ENCODE data around the gene GLTP.

Gene GLTP

GRCh38 chr12:109831365-109831764 lies 49.0 kb downstream of the GLTP start:
- no peak for DNase-seq (ENCODE audit: low read depth in 2 of 2)
- H3K4me3 ChIP-seq (replicated peaks in 1 of 2; ENCODE audit: low read depth in 2 of 2, low read length in 2 of 2), result no peak overlapping the region
- TF ChIP-seq, protein P1, sequence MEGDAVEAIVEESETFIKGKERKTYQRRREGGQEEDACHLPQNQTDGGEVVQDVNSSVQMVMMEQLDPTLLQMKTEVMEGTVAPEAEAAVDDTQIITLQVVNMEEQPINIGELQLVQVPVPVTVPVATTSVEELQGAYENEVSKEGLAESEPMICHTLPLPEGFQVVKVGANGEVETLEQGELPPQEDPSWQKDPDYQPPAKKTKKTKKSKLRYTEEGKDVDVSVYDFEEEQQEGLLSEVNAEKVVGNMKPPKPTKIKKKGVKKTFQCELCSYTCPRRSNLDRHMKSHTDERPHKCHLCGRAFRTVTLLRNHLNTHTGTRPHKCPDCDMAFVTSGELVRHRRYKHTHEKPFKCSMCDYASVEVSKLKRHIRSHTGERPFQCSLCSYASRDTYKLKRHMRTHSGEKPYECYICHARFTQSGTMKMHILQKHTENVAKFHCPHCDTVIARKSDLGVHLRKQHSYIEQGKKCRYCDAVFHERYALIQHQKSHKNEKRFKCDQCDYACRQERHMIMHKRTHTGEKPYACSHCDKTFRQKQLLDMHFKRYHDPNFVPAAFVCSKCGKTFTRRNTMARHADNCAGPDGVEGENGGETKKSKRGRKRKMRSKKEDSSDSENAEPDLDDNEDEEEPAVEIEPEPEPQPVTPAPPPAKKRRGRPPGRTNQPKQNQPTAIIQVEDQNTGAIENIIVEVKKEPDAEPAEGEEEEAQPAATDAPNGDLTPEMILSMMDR (IDR thresholded peaks at IDR 0.05; ENCODE audit: low read depth, low read length), result no peak

DNA sequence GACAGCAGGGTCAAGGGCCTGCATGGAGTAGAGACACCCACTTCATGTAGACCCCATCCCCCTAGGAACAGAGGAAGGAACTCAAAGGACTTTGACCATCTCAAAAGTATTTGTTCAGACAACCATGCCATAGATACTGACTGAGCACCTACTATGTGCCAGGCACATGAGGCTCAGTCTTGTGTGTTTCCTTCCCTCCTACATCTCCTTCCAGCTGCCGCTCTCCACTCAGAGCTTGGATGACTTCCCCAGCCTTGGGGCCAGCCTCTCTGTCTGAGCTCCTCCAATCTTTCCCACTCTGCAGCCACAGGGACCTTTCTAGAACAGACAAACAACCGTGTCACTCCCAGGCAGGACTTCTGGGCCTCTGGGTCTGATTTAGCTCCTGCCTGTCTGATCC lies 49.6 kb downstream of the GLTP start:
- TF ChIP-seq, protein P1 (IDR thresholded peaks at IDR 0.05; ENCODE audit: low read depth, low read length), result no peak
- no peak for DNase-seq (ENCODE audit: low read depth in 2 of 2)
- no peak overlapping the region for H3K4me3 ChIP-seq (replicated peaks in 1 of 2; ENCODE audit: low read depth in 2 of 2, low read length in 2 of 2)

GRCh38 chr12:109830267-109830666 lies 50.1 kb downstream of the GLTP start:
- no peak for DNase-seq (ENCODE audit: low read depth in 2 of 2)
- TF ChIP-seq, protein P1 (IDR thresholded peaks at IDR 0.05; ENCODE audit: low read depth, low read length), result no peak
- no peak overlapping the region for H3K4me3 ChIP-seq (replicated peaks in 1 of 2; ENCODE audit: low read depth in 2 of 2, low read length in 2 of 2)

GRCh38 chr12:109829667-109830066 lies 50.7 kb downstream of the GLTP start:
- no peak for DNase-seq (ENCODE audit: low read depth in 2 of 2)
- no peak overlapping the region for H3K4me3 ChIP-seq (replicated peaks in 1 of 2; ENCODE audit: low read depth in 2 of 2, low read length in 2 of 2)
- TF ChIP-seq, protein P1 (IDR thresholded peaks at IDR 0.05; ENCODE audit: low read depth, low read length), result no peak

- TF ChIP-seq, protein P1 (IDR thresholded peaks at IDR 0.05; ENCODE audit: low read depth, low read length), result no peak
- no peak for DNase-seq (ENCODE audit: low read depth in 2 of 2)
- no peak overlapping the region for H3K4me3 ChIP-seq (replicated peaks in 1 of 2; ENCODE audit: low read depth in 2 of 2, low read length in 2 of 2)
These were observed 51.4 kb downstream of the GLTP start for GRCh38 chr12:109828754-109829511.

DNA sequence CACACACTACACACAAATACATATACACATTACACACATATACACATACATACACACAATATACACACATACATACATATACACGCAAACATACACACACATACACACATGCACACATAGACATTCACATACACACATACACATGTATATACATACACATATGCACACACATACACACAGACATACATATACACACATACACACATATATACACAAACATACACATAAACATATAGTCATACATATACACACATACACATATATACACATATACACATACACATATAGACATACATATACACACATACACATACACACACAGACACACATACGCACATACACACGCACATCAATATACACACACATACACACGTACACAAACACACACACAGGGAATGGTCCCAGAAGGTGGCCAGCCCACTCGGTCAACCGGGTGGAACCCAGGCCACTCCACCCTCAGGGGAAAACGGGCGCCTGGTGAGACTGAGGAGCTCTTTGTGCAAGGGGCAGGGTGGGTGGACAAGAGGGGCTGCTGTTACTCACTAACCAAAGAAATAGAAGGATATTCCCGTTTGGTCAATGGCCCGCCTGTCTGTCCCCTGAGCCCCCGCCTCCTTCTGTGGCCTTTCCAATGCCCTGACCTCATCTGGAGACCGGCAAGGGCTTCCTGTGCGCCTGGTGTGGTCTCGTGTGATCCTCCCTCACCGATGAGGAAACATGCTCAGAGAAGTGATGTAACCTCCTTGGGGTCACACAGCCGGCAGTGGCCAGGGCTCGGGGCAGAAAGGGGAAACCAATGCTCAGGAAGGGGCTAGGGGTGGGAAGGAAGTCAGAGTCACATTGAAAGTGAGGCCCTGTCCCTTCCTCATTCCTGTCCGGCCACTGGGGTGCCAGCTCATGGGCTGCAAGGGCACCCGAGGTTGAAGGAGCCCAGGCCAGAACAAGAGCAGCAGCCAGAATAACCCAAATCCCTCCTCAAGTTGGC lies 52.5 kb downstream of the GLTP start:
- TF ChIP-seq, protein P1 (IDR thresholded peaks at IDR 0.05; ENCODE audit: low read depth, low read length), result no peak
- H3K4me3 ChIP-seq (replicated peaks in 1 of 2; ENCODE audit: low read depth in 2 of 2, low read length in 2 of 2), result no peak overlapping the region
- peak in 1 of 2 donors; percentile 63 for DNase-seq (ENCODE audit: low read depth in 2 of 2)
